Mucosa of stomach (tissue), 1 donor: ENCODE measurements around the gene C11orf42.
"Not testable (repeated sequence)": the region's sequence is repeated elsewhere in the genome, so short reads cannot be mapped to it uniquely, and the experiment has no call there.

Experiments used
- H3K27me3 ChIP-seq: one replicate; pipeline ENCODE4 v1.7.0; 2013; ENCODE audit warnings: mild to moderate bottlenecking, low read length; ENCODE audit not compliant: control insufficient read depth, insufficient read depth
- H3K36me3 ChIP-seq: one replicate; pipeline ENCODE4 v1.7.0; 2013; ENCODE audit warnings: low read length; ENCODE audit not compliant: control insufficient read depth, insufficient read depth
- H3K4me1 ChIP-seq: one replicate; pipeline ENCODE4 v1.7.0; 2013; ENCODE audit warnings: mild to moderate bottlenecking, low read length; ENCODE audit not compliant: control insufficient read depth, insufficient read depth
- H3K4me3 ChIP-seq: one replicate; pipeline ENCODE4 v1.7.0; 2013; ENCODE audit warnings: low read length
- H3K9ac ChIP-seq: one replicate; pipeline ENCODE4 v1.7.0; 2013; ENCODE audit warnings: mild to moderate bottlenecking, low read length, moderate library complexity
- H3K9me3 ChIP-seq: one replicate; pipeline ENCODE4 v1.7.0; 2013; ENCODE audit warnings: mild to moderate bottlenecking, low read length, moderate library complexity; ENCODE audit not compliant: control insufficient read depth
- donor health status: Pancreatic carcinoma.

The C11orf42 gene

DNA sequence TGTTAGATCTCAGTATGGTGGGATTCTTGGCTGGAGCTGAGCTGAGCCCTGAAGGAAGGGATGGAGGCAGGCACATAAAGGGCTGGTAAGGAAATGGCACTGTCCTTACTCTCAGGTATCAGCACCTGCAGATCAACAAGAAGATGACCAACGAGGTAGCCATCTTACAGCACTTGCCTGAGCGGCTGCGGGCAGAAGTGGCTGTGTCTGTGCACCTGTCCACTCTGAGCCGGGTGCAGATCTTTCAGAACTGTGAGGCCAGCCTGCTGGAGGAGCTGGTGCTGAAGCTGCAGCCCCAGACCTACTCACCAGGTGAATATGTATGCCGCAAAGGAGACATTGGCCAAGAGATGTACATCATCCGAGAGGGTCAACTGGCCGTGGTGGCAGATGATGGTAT, 36.0 kb downstream of the C11orf42 start:
- H3K4me1 ChIP-seq: no peaks in the 10 kb centered on the region
- no peak overlapping the region for H3K9ac ChIP-seq
- H3K4me3 ChIP-seq: no peak overlapping the region
- no peaks in the 10 kb centered on the region for H3K9me3 ChIP-seq
- H3K36me3 ChIP-seq: no peaks in the 10 kb centered on the region
- H3K27me3 ChIP-seq: no peaks in the 10 kb centered on the region

DNA sequence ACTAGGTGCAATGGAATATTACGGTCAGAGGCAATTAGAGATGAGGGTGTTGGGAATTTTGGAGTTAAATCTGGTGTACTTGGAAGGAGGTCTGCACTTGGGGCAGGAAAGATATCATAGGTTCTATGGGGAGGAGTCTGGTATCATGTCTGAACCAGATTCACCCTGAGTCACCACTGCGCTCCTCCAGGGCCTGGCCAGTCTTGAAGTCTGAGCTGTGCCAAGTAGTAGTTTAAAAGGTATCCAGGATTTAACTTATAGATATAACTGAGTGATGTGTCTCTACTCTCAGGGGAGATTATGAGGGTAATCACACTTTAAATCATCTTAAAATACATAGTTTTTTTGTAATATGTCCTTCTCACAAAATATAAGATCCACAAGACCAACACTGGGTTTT, 40.2 kb downstream of the C11orf42 start:
- no peaks in the 10 kb centered on the region for H3K36me3 ChIP-seq
- H3K4me1 ChIP-seq: peaks cover 9% of the 10 kb centered on the region
- H3K9me3 ChIP-seq: no peaks in the 10 kb centered on the region
- H3K4me3 ChIP-seq: no peak overlapping the region
- H3K27me3 ChIP-seq: no peaks in the 10 kb centered on the region
- no peak overlapping the region for H3K9ac ChIP-seq

DNA sequence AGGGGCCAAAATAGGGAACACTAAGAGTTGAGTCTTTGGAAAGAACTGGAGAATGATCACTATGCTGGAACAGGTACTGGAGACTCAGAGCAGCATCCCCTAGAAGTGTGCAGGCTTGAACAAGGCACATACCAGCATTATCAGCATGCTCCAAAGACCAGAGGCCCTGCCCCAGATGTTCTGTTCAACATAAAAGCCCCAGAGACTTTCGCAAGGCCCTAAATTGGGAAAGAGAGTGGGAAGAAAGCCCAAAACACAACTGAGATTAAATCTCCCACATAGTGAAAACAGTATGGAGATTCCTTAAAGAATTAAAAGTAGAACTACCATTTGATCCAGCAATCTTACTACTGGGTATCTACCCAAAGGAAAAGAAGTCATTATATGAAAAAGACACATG, 42.9 kb downstream of the C11orf42 start:
- Histone ChIP-seq H3K27me3 (no peaks in the 10 kb centered on the region), H3K4me1 (peaks cover 33% of the 10 kb centered on the region), H3K9me3 (no peaks in the 10 kb centered on the region), H3K9ac (no peak overlapping the region), H3K4me3 (no peak overlapping the region), H3K36me3 (no peaks in the 10 kb centered on the region)

DNA sequence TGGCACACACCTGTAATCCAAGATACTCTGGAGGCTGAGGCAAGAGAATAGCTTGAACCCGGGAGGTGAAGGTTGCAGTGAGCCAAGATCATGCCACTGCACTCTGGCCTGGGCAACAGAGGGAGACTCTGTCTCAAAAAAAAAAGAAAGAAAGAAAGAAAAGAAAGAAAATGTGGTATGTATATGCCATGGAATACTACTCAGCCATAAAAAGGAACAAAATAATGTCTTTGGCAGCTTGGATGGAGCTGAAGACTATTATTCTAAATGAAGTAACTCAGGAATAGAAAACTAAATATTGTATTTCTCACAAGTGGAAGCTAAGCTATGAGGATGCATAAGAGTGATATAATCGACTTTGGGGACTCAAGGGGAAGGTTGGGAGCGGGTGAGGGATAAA, 43.5 kb downstream of the C11orf42 start:
- not testable (repeated sequence) for H3K4me3 ChIP-seq, H3K9me3 ChIP-seq, H3K9ac ChIP-seq, H3K36me3 ChIP-seq, H3K27me3 ChIP-seq
- peaks cover 38% of the 10 kb centered on the region for H3K4me1 ChIP-seq

DNA sequence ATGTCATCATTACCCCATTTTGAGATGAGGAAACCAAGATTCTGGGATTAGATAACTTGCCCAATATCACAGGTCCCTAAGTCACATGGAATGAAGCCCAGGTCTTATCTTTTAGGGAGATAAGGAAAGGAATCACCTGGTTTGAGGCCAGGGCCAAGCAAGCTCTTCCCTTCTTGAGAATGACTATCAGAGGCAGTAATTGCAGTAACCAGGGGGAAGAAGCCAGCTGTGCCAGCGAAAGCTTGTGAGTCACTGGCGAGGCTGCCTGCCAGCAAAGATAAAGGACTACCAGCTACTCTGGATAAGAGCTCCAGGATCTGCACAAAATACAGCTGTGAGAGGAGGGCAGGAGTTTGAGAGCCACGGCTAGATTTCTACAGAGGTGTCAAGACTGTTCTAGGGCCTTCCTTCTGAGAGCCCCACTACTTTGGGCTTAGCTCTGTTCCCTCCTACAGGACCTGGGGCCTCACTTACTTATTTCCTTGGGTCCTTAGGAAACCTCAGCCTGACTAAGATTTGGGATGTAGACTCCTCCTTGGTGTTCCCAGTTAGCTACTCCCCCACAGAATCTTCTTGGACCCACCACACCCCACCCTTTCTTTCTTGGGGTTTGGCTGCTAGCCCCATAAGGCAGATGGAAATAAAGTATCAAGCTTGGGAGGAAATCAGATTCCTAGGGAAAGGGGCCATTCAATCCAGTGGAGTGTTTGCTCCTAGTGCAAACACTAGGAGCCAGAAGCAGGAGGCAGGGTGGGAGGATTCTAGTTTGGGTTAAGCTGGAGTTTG, 44.6 kb downstream of the C11orf42 start:
- no peaks in the 10 kb centered on the region for H3K36me3 ChIP-seq
- no peaks in the 10 kb centered on the region for H3K27me3 ChIP-seq
- peak overlapping the region; percentile 9 for H3K9ac ChIP-seq
- peaks cover 38% of the 10 kb centered on the region for H3K4me1 ChIP-seq
- no peak overlapping the region for H3K4me3 ChIP-seq
- H3K9me3 ChIP-seq: no peaks in the 10 kb centered on the region

DNA sequence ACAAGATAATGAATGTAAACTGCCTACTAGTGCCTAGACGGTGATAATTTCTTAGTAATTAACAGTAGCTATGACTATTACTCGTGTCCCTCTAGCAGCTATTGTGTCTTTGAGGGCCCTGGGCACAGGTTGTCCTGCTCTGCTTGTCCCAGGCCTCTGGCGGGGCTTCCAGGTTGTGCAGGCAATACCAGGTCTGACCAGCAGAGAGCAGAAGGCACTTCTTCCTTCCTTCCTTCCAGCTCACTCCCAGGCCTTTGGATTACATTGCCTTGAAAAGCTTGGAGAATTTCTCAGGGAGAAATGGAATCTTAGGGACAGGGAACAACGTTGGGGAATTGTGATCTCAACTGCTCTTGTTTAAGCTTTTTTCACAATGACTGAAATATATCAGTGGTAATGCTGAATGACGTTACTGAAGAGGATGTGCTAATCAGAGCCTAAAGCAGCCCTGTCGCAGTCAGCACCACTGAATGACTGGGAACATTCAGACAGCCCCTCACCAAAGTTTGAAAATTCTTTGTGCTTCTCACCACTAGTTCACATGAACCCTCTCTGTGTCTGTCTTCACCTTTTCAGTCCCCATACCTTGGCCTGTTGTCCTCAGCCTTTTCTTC, 45.9 kb downstream of the C11orf42 start:
- H3K4me3 ChIP-seq: no peak overlapping the region
- peak overlapping the region; percentile 36 for H3K9ac ChIP-seq
- no peaks in the 10 kb centered on the region for H3K36me3 ChIP-seq
- H3K27me3 ChIP-seq: no peaks in the 10 kb centered on the region
- no peaks in the 10 kb centered on the region for H3K9me3 ChIP-seq
- H3K4me1 ChIP-seq: peaks cover 38% of the 10 kb centered on the region

DNA sequence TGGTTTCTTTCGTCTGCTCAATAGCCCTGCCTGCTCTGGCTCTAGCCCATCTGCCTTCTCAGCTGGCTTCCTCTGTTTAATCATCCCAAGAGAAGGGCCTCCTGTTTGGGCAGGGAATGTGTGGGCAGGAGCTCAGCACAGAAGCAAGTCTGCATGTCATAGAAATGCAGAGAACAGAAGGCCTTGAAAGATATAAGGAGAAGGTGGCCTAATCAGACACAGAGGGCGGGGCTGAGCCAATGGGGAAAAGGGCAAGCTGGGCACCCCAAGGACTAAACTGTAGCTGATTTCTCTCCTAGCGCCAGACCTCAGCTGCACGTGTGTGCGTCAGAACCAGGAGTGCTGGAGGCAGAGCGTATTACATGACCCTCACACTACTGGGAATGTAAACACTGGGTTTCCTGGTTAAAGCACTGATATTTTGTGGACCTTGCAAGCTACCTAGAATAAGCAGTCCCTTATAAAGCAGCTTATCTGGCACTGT, 46.7 kb downstream of the C11orf42 start:
- no peaks in the 10 kb centered on the region for H3K36me3 ChIP-seq
- H3K9ac ChIP-seq: peak overlapping the region; percentile 36
- no peak overlapping the region for H3K4me3 ChIP-seq
- no peaks in the 10 kb centered on the region for H3K27me3 ChIP-seq
- no peaks in the 10 kb centered on the region for H3K9me3 ChIP-seq
- H3K4me1 ChIP-seq: peaks cover 38% of the 10 kb centered on the region

DNA sequence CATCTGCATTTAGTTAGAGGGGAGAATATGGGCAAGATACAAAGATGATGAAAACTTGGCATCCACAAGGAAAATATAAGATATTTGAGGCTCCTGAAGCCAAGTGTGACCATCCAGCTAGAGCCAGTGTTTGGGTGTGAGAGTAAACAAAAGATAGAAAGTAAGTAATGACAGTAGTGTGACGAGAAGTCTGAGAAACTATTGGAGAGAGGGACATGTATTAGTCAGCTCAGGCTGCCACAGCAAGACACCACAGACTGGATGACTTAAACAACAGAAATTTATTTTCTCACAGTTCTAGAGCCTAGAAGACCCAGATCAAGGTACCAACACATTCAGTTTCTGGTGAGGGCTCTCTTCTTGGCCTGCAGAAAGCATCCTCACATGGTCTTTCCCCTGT, 47.8 kb downstream of the C11orf42 start:
- peaks cover 7% of the 10 kb centered on the region for H3K27me3 ChIP-seq
- no peaks in the 10 kb centered on the region for H3K9me3 ChIP-seq
- H3K36me3 ChIP-seq: no peaks in the 10 kb centered on the region
- H3K4me1 ChIP-seq: peaks cover 38% of the 10 kb centered on the region
- no peak overlapping the region for H3K4me3 ChIP-seq
- H3K9ac ChIP-seq: no peak overlapping the region

DNA sequence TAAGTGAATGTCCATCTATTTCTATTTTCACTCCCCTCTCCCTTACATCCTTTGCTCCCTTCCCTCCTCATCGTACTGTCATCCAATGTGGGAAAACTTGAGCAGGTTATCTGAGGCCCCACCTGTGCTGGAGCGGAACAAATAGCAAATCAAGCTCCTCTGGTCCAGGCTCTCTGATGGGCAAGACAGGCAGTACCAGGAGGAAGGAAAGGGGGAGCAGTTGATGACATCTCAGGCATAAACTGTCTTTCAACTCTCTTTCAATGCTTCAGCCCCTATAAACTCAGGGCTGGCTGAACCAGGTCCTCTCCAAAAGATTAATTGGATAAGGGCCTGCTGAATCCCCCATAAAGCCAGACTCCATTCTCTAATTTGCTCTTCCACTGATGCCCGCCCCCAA, 52.8 kb downstream of the C11orf42 start:
- Histone ChIP-seq H3K9me3 (no peaks in the 10 kb centered on the region), H3K4me3 (no peak overlapping the region), H3K27me3 (peaks cover 36% of the 10 kb centered on the region), H3K36me3 (no peaks in the 10 kb centered on the region), H3K4me1 (peaks cover 21% of the 10 kb centered on the region), H3K9ac (no peak overlapping the region)

DNA sequence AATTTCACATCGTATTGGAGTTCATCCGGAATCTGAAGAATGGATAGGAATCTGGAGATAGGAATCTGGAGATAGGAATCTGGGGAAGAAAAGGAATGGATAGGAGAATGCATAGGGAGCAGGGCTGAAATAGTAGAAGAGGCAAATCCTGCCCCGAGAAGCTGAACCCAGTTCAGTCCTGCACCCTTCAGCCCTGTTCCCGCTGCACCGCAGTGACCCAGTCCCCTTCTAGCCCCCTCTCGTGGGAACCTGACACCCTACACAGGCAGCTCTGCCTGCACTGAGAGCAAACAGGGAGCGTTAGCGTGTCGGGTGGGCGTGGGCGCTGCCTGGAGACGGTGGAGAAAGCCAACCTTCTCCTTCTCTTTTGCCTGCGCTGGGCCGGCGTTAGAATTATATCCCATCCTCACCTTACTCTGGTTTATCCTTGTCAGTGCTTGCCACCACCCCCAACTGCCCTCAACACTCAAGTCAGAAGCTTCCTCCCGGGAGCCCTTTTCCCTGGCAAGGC, 53.3 kb downstream of the C11orf42 start:
- H3K36me3 ChIP-seq: no peaks in the 10 kb centered on the region
- H3K9me3 ChIP-seq: no peaks in the 10 kb centered on the region
- no peak overlapping the region for H3K4me3 ChIP-seq
- H3K4me1 ChIP-seq: peaks cover 17% of the 10 kb centered on the region
- no peak overlapping the region for H3K9ac ChIP-seq
- H3K27me3 ChIP-seq: peaks cover 36% of the 10 kb centered on the region

DNA sequence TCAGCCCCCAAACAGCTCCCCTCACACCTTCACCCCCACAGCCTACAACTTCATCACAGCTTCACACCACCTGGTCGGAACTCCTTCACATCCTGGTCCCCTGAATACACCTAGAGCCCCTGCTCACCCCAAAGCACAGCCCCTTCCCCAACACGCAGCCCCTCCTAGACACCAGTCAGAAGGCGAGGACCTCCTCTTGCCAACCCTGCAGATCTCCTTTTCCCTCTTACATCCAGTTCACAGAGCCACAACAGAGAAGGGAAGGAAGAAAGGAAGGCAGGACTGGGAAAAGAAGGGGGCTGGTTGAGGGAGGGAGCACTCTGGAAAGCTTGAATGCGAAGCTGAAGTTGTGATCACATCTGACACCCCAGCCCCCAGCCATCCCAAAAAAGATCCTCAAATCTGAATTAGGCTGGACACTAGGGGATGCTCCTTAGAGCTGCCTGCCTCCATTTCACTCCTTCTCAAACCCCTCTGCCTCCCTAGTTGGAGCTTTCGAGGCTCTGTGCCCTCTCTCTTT, 54.9 kb downstream of the C11orf42 start:
- peaks cover 15% of the 10 kb centered on the region for H3K4me1 ChIP-seq
- peaks cover 36% of the 10 kb centered on the region for H3K27me3 ChIP-seq
- no peak overlapping the region for H3K9ac ChIP-seq
- no peaks in the 10 kb centered on the region for H3K36me3 ChIP-seq
- H3K9me3 ChIP-seq: no peaks in the 10 kb centered on the region
- no peak overlapping the region for H3K4me3 ChIP-seq
